Coronary artery (tissue), 2 donors: Measurements from ENCODE around the gene BCL7A.
A peak's percentile ranks its signal among the peaks of the same experiment; 100 is the strongest.

Source experiments
- DNase-seq: peaks from one replicate; pipeline ENCODE4 v3.0.0-alpha.2; 2017; ENCODE audit warnings: low spot score
- H3K27ac ChIP-seq, 2 donors: fragments of 200-600 bp; sonication (generic); one replicate each; pipeline ENCODE4 v1.5.1; 2016 to 2019
- H3K4me3 ChIP-seq: fragments of 200-600 bp; sonication (generic); 2 replicates; pipeline ENCODE4 v1.5.1; 2016; ENCODE audit warnings: mild to moderate bottlenecking, moderate library complexity
- CTCF ChIP-seq: fragments of 200-600 bp; sonication (generic); IDR thresholded peaks from one replicate; pipeline ENCODE4 v1.5.1; 2019; ENCODE audit warnings: antibody characterized with exemption

BCL7A gene

GRCh38 chr12:122072031-122072970 is 50.6 kb downstream of the BCL7A start:
- DNase-seq: no peak
- TF ChIP-seq CTCF: no peak
- Histone ChIP-seq H3K27ac (peak overlapping the region; percentile 50 to 85), H3K4me3 (peak overlapping the region; percentile 13)

GRCh38 chr12:122073815-122074214 is 52.1 kb downstream of the BCL7A start:
- DNase-seq: no peak
- no peak for TF ChIP-seq CTCF
- no peak overlapping the region for H3K4me3 ChIP-seq
- no peak overlapping the region for H3K27ac ChIP-seq

DNA sequence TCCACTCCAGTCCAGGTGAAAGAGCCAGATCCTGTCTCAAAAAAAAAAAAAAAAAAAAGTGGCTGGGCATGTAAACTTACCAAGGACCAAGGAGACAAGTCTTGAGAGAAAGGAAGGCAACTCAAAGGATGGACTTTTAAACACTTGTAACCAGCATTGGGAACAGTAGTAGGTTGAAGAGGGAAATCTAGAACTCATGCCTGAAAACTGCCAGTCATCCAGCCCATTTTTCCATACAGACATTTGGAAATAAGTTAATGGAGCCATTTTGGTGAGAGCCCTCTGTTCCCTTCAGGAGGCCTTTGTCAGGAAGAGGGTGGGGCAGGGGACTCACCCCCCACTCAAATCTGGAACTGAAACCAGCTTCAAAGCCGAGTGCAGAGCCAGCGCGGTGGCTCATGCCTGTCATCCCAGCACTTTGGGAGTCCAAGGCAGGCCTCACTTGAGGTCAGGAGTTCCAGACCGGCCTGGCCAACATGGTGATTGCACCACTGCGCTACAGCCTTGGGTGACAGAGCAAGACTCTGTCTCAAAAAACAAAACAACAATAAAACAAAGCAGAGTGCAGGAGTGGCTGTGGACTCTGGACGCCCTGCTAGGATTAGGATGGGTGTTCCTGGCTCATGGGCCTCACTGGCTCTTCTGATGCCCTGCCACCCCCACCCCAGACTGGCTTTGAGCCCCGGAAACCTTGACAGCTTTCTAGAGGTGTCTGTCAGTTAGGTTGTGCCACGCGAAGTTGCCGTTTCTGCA is 55.2 kb downstream of the BCL7A start:
- DNase-seq: no peak
- TF ChIP-seq CTCF: no peak
- no peak overlapping the region for H3K4me3 ChIP-seq
- no peak overlapping the region for H3K27ac ChIP-seq

DNA sequence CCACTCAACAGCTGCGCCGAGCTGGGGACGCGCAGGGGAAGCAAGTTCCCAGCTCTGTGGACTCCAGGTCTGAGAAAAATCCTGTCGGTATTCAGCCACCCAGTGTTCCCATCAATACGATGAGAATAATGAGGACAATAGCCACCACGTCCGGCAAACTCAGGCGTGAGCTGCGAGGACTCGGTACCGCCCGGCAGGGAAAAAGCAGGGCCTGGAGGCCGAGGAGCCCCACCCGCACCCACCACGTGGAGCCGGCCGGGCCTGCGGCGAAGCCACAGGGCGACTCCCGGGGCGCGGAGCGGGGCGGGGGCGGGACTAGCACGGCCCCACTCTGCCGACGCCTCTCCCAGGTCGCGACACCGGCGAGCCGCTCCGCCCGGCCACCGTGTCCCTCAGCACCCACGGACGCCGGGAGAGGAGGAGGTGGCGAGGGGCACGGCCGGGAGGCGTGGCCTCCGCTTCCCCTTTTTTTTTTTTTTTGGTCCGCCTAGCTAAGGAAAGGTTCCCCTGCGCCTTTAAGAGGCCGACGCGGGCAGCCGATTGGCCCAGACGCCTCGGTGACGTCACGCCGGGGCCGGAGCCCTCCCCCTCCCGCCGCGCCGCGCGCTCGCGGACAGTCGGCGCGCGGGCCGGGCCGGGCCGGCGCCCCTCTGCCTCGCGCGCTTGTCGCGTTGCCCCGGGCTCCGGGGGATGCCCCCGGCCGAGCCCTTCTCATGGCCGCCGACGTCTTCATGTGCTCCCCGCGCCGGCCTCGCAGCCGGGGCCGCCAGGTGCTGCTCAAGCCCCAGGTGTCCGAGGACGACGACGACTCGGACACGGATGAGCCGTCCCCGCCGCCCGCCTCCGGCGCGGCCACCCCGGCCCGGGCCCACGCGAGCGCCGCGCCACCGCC is 56.7 kb downstream of the BCL7A start, which contains the start of gene MLXIP:
Gene MLXIP, plus strand, starts transcription at position 616 of the 892 bp plus-strand sequence. Its CDS starts 98 bp downstream, at position 714.
- Histone ChIP-seq H3K4me3 (peak within 1 kb of the TSS; percentile 94), H3K27ac (peak within 1 kb of the TSS; percentile 76 to 97)
- peak; percentile 92 for DNase-seq
- no peak for TF ChIP-seq CTCF

GRCh38 chr12:122079033-122079531 is 57.4 kb downstream of the BCL7A start:
- TF ChIP-seq CTCF: no peak
- peak overlapping the region; percentile 94 for H3K4me3 ChIP-seq
- H3K27ac ChIP-seq: peak overlapping the region; percentile 76 to 97
- no peak for DNase-seq

DNA sequence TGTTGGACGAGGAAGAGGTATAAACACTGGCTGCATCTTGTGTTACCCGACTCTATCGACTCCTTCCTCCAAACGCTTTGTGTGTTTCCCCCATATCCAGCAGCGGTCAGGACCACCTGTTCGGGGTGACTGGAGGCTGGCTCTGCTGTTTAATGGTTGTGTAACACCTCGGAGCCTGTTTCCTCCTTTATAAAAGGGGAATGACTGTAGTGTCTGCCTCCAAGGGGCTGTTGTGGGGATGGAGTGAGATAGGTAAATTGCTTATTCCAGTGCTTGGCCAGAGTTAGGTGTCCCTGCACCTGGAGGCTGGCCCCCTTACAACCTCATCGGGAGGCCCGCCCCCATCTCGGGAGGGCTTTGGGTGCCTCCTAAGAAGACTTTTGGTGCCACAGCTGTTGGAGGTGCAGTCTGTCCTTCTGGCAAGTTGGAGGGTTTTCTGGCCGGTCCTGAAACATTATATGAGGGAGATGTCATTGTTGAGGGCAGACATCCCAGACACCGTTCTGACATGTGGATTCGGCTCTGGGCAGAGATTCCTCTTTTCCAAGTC is 57.9 kb downstream of the BCL7A start:
- TF ChIP-seq CTCF: no peak
- no peak for DNase-seq
- Histone ChIP-seq H3K4me3 (peak overlapping the region; percentile 94), H3K27ac (peak overlapping the region; percentile 76 to 97)
